AG04450 (cell line): Measurements from ENCODE around the gene KLK1. TPM values are rescaled to one million over a fixed set of nuclear protein-coding genes. Genes with fewer than 3 reads are reported as not detected.

Source experiments
- CTCF ChIA-PET: fragments of 300-600, 350-600 bp; formaldehyde crosslinking; extraction: SDS; loops from one replicate; lab custom pipeline; 2022; ENCODE audit warnings: antibody characterized with exemption, inconsistent platforms; lab: Charles Lee
- POLR2A ChIA-PET: fragments of 350-600 bp; formaldehyde crosslinking; extraction: SDS; loops from one replicate; lab custom pipeline; 2021; ENCODE audit warnings: antibody characterized with exemption, inconsistent platforms; lab: Yijun Ruan, JAX
- DNase-seq: peaks from one replicate; pipeline ENCODE4 v3.0.0-alpha.2; 2011; ENCODE audit warnings: low read depth, low spot score
- H3K27ac ChIP-seq: one replicate; pipeline ENCODE4 v1.5.1; 2012; ENCODE audit warnings: low read depth, low read length, control low read depth
- H3K27me3 ChIP-seq: one replicate; pipeline ENCODE4 v1.6.0; 2012; ENCODE audit warnings: low read length; ENCODE audit not compliant: control insufficient read depth, insufficient read depth
- H3K4me3 ChIP-seq: 2 replicates; pipeline ENCODE4 v1.5.1; 2011; ENCODE audit warnings: mild to moderate bottlenecking, low read depth, low read length, control low read depth
- H3K9me3 ChIP-seq: 2 replicates; pipeline ENCODE4 v1.5.1; 2012; ENCODE audit warnings: low read length; ENCODE audit not compliant: control insufficient read depth, insufficient read depth
- CTCF ChIP-seq: IDR thresholded peaks from 2 replicates; pipeline ENCODE4 v1.5.1; 2011; ENCODE audit warnings: low read depth, low read length, control low read depth, inconsistent platforms
- polyA plus RNA-seq: library from polyadenylated mRNA; depleted of rRNA; stranded (reverse); fragments of >200 nt; gene quantifications from 2 replicates; pipeline ENCODE4 v1.2.3, GENCODE V29; 2011

KLK1 gene
- polyA plus RNA-seq, 1 experiment: not detected

GRCh38 chr19:50820549-50821247 lies 2.9 kb downstream of the KLK1 start:
- CTCF ChIA-PET: no interaction called here
- TF ChIP-seq CTCF: no peak
- Histone ChIP-seq H3K27me3 (peaks cover 40% of the 10 kb centered on the region), H3K9me3 (peaks cover 6% of the 10 kb centered on the region; the same call in 1 of the 2 replicates), H3K4me3 (no peak overlapping the region), H3K27ac (no peak overlapping the region)
- DNase-seq: no peak
- POLR2A ChIA-PET: no interaction called here

- POLR2A ChIA-PET: no interaction called here
- Histone ChIP-seq H3K27me3 (peaks cover 41% of the 10 kb centered on the region), H3K9me3 (peaks cover 6% of the 10 kb centered on the region), H3K4me3 (no peak overlapping the region), H3K27ac (no peak overlapping the region)
- CTCF ChIA-PET: no interaction called here
- DNase-seq: no peak
- no peak for TF ChIP-seq CTCF
These were observed 3.5 kb downstream of the KLK1 start for GRCh38 chr19:50820086-50820485.

GRCh38 chr19:50819636-50820035 lies 4.0 kb downstream of the KLK1 start:
- ChIA-PET CTCF (no interaction called here), POLR2A (no interaction called here)
- no peak for TF ChIP-seq CTCF
- H3K9me3 ChIP-seq: peaks cover 6% of the 10 kb centered on the region
- H3K4me3 ChIP-seq: no peak overlapping the region
- H3K27me3 ChIP-seq: peaks cover 42% of the 10 kb centered on the region
- DNase-seq: no peak
- no peak overlapping the region for H3K27ac ChIP-seq

GRCh38 chr19:50818859-50819472 lies 4.6 kb downstream of the KLK1 start:
- no peak for DNase-seq
- no peak overlapping the region for H3K27ac ChIP-seq
- ChIA-PET POLR2A (no interaction called here), CTCF (interaction anchor here (0.5 kb wide), 1 partner anchor 10 kb away, joined by 7 read pairs; no protein-coding TSS in a partner anchor)
- no peak overlapping the region for H3K4me3 ChIP-seq
- H3K9me3 ChIP-seq: peaks cover 6% of the 10 kb centered on the region
- TF ChIP-seq CTCF: no peak
- peaks cover 40% of the 10 kb centered on the region for H3K27me3 ChIP-seq
